Esophagus squamous epithelium (tissue), 5 donors: ENCODE data around the gene ARHGAP32. TPM values are rescaled to one million over a fixed set of nuclear protein-coding genes. Genes with fewer than 3 reads are reported as not detected.

Source experiments
- DNase-seq: peaks from one replicate; lab custom pipeline; 2025; lab: John Stamatoyannopoulos, UW
- H3K27ac ChIP-seq, 4 donors: fragments of 200-600 bp; sonication (generic); one replicate each; pipeline ENCODE4 v1.5.1; 2016 to 2019; ENCODE audit warnings: mild to moderate bottlenecking in 1 of 4
- H3K27me3 ChIP-seq, 4 donors: fragments of 200-600 bp; sonication (generic); 1 replicate in 3 of 4; 2 replicates in 1 of 4; pipeline versions ENCODE4 v1.5.1 to v1.6.0; 2017 to 2021; ENCODE audit warnings: antibody characterized with exemption in 1 of 4
- H3K36me3 ChIP-seq, 3 donors: fragments of 200-600 bp; sonication (generic); one replicate each; pipeline ENCODE4 v1.5.1; 2016 to 2019
- H3K4me1 ChIP-seq, 3 donors: fragments of 200-600 bp; sonication (generic); one replicate each; pipeline ENCODE4 v1.5.1; 2017 to 2019
- H3K4me3 ChIP-seq, 4 donors: fragments of 200-600 bp; sonication (generic); 1 replicate in 3 of 4; 2 replicates in 1 of 4; pipeline ENCODE4 v1.5.1; 2016 to 2019; ENCODE audit warnings: mild to moderate bottlenecking in 2 of 4, moderate library complexity in 1 of 4
- H3K9me3 ChIP-seq, 3 donors: fragments of 200-600 bp; sonication (generic); one replicate each; pipeline ENCODE4 v1.5.1; 2016 to 2019
- CTCF ChIP-seq, 6 experiments: fragments of 450-650 bp in 4 of 6; fragments of 200-600 bp in 2 of 6; sonication (generic) in 2 of 6; IDR thresholded peaks; one replicate each; pipeline ENCODE4 v1.5.1; 2016 to 2019; ENCODE audit warnings: antibody characterized with exemption in 6 of 6, mild to moderate bottlenecking in 4 of 6, moderate library complexity in 4 of 6
- POLR2A ChIP-seq, 4 donors: fragments of 450-650 bp; IDR thresholded peaks; one replicate each; pipeline ENCODE4 v1.6.1; 2017; ENCODE audit warnings: antibody characterized with exemption in 4 of 4, mild to moderate bottlenecking in 4 of 4, moderate library complexity in 3 of 4
- WGBS, 2 donors: methylation state at CpG; one replicate each; pipeline ENCODE4 v1.1.5; 2018; 5-methylcytosine and 5-hydroxymethylcytosine counted together
- intact Hi-C: fragments of 100-400 bp; cut with DNase I; formaldehyde crosslinking; loops from one replicate; pipeline ENCODE4 v1.15.0; 2022
- total RNA-seq, 4 donors: library from RNA; depleted of rRNA; stranded (reverse); fragments of >200 nt; gene quantifications; one replicate each; pipeline ENCODE4 v1.1.0, GENCODE V29; 2016
- donor health status: DM: yes; HTN: yes; CAD: no.

Gene ARHGAP32
- total RNA-seq, 4 donors from 2014 or later, result 33.5 to 73.6 (median 61.0) TPM

GRCh38 chr11:128981254-128981653 lies 210.9 kb downstream of the ARHGAP32 start:
- intact Hi-C loops, result no loop called here
- TF ChIP-seq POLR2A (IDR thresholded peaks at IDR 0.05) (no peak), CTCF (IDR thresholded peaks at IDR 0.05) (no peak)
- no peak for DNase-seq
- H3K27ac ChIP-seq, result no peak overlapping the region
- no peaks in the 10 kb centered on the region for H3K9me3 ChIP-seq
- WGBS, 2 donors, result 55 to 56% methylated on average over 6 to 7 of the region's 7 CpGs
- H3K27me3 ChIP-seq, result no peaks in the 10 kb centered on the region
- no peak overlapping the region for H3K4me3 ChIP-seq
- H3K36me3 ChIP-seq, result peaks cover 4 to 100% (median 9%) of the 10 kb centered on the region in 3 donors
- no peaks in the 10 kb centered on the region for H3K4me1 ChIP-seq

- Histone ChIP-seq H3K4me3 (no peak overlapping the region), H3K9me3 (no peaks in the 10 kb centered on the region), H3K4me1 (no peaks in the 10 kb centered on the region), H3K27ac (no peak overlapping the region), H3K27me3 (no peaks in the 10 kb centered on the region), H3K36me3 (peaks cover 19 to 96% (median 22%) of the 10 kb centered on the region in 3 donors)
- intact Hi-C loops, result no loop called here
- no peak for DNase-seq
- 91 to 96% methylated on average over 5 to 12 of the region's 13 CpGs for WGBS, 2 donors
- TF ChIP-seq POLR2A (IDR thresholded peaks at IDR 0.05), result no peak
- no peak for TF ChIP-seq CTCF (IDR thresholded peaks at IDR 0.05)
Measured at GRCh38 chr11:128970598-128971190, 221.4 kb downstream of the ARHGAP32 start.

- TF ChIP-seq CTCF (IDR thresholded peaks at IDR 0.05) (no peak), POLR2A (IDR thresholded peaks at IDR 0.05) (no peak)
- WGBS, 2 donors, result 82 to 88% methylated on average over 3 to 5 of the region's 9 CpGs
- no peak for DNase-seq
- no peaks in the 10 kb centered on the region for H3K9me3 ChIP-seq
- H3K27ac ChIP-seq, result no peak overlapping the region
- intact Hi-C loops, result no loop called here
- no peaks in the 10 kb centered on the region for H3K27me3 ChIP-seq
- no peak overlapping the region for H3K4me3 ChIP-seq
- peaks cover 18 to 88% (median 19%) of the 10 kb centered on the region in 3 donors for H3K36me3 ChIP-seq
- H3K4me1 ChIP-seq, result no peaks in the 10 kb centered on the region
Measured at GRCh38 chr11:128968916-128969315, 223.2 kb downstream of the ARHGAP32 start.

GRCh38 chr11:128967578-128967977 lies 224.5 kb downstream of the ARHGAP32 start:
- peaks cover 16 to 80% (median 19%) of the 10 kb centered on the region in 3 donors for H3K36me3 ChIP-seq
- TF ChIP-seq POLR2A (IDR thresholded peaks at IDR 0.05) (no peak), CTCF (IDR thresholded peaks at IDR 0.05) (no peak)
- H3K27me3 ChIP-seq, result no peaks in the 10 kb centered on the region
- no peak overlapping the region for H3K4me3 ChIP-seq
- WGBS, 2 donors, result 74 to 78% methylated on average over 6 of the region's 6 CpGs
- H3K27ac ChIP-seq, result no peak overlapping the region
- no peaks in the 10 kb centered on the region for H3K9me3 ChIP-seq
- no peaks in the 10 kb centered on the region for H3K4me1 ChIP-seq
- intact Hi-C loops, result no loop called here
- no peak for DNase-seq

GRCh38 chr11:128965485-128965884 lies 226.6 kb downstream of the ARHGAP32 start:
- Histone ChIP-seq H3K27ac (no peak overlapping the region), H3K9me3 (no peaks in the 10 kb centered on the region), H3K4me3 (no peak overlapping the region), H3K4me1 (no peaks in the 10 kb centered on the region), H3K36me3 (peaks cover 15 to 64% (median 16%) of the 10 kb centered on the region in 3 donors), H3K27me3 (no peaks in the 10 kb centered on the region)
- DNase-seq, result no peak
- 48 to 57% methylated on average over 4 of the region's 4 CpGs for WGBS, 2 donors
- TF ChIP-seq CTCF (IDR thresholded peaks at IDR 0.05) (no peak), POLR2A (IDR thresholded peaks at IDR 0.05) (no peak)
- intact Hi-C loops, result no loop called here
